Activated T-cell treated with anti-CD3 and anti-CD28 coated beads, Interleukin-2, amount 50 U/mL, for 48 hours (primary cell): ENCODE data around the gene SLC22A5.
"Not testable (repeated sequence)": the region's sequence is repeated elsewhere in the genome, so short reads cannot be mapped to it uniquely, and the experiment has no call there.

ENCODE experiments used
- DNase-seq, 2 experiments: peaks; one replicate each; pipeline ENCODE4 v3.0.0-alpha.2; 2020

The SLC22A5 gene

DNA sequence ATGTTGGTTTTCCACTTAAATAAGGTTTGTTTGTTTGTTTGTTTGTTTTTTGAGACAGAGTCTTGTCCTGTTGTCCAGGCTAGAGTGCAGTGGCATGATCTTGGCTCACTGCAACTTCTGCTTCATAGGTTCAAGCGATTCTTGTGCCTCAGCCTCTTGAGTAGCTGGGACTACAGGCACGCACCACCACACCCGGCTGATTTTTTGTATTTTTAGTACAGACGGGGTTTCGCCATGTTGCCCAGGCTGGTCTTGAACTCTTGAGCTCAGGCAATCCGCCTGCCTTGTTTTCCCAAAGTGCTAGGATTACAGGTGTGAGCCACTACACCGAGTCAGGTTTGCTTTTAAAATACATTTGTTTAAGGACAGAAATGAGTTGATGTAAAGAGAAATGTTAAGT, 46.0 kb downstream of the SLC22A5 start:
- DNase-seq: not testable (repeated sequence)

DNA sequence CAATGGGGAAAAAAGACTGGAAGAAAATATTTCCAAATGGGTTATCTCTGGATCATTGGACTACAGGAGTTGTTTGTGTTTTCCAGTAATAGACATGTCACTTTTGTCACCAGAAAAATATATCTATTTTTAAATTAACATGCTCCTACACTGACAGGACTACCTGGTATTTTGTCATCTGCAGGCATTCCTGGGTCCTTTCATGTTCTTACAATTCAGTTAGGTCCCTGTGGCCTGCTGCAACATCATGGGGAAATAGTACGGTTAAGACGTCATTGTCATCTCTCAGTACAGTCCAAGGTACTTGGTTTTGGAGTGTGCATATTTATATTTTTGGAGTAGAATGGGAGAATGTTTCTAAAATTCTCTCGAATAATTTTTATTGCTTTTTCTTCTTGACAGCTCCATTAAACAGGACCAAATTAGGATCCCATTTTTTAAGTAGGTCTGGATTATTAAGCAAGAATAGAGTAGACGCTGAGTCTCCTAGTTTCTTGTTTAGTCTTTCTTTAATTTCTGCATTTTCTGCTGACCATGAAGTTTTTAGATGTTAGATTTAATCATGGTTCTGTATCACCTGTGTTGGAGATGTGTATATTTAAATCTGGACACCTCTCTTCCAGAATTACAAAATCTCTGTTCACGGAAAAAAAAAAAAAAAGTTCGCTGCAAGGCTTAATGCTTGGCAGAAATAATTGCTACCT, 46.9 kb downstream of the SLC22A5 start:
- no peak for DNase-seq

DNA sequence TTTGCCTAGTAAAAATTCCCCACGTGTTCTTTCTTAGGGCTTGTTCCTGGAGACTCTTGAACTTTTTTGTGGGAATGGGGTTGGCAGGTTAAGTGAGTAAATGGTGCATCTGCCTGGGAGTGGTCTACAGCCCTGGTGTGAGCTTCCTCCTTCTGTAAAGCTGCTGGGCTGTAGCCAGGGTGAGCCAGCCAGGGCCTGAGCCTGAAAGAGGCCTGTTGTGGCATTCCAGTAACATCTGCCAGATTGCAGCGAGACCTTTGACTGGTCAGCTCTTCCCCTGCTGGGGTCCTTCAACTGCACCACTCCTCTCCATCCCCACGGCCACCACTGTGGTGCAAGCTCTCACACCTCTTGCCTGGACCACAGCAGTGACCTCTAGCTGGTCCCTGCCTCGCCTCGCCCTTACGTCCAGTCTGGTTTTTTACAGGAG, 47.5 kb downstream of the SLC22A5 start:
- no peak for DNase-seq

DNA sequence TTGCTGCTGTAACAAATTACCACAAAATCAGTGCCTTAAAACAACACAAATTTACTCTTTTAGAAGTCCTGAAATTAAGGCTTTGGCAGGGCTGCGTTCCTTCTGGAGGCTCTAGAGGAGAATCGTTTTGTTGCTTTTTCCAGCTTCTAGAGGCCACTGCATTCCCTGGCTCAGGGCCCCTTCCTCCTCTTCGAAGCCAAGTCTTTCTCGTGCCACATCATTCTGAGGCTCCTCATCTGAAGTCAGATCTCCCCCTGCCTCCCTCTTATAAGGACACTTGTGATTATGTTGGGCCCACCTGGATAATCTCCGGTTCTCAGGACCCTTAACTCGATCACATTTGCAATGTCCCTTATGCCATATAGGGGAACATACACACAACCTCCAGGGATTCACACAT, 48.0 kb downstream of the SLC22A5 start:
- no peak for DNase-seq

DNA sequence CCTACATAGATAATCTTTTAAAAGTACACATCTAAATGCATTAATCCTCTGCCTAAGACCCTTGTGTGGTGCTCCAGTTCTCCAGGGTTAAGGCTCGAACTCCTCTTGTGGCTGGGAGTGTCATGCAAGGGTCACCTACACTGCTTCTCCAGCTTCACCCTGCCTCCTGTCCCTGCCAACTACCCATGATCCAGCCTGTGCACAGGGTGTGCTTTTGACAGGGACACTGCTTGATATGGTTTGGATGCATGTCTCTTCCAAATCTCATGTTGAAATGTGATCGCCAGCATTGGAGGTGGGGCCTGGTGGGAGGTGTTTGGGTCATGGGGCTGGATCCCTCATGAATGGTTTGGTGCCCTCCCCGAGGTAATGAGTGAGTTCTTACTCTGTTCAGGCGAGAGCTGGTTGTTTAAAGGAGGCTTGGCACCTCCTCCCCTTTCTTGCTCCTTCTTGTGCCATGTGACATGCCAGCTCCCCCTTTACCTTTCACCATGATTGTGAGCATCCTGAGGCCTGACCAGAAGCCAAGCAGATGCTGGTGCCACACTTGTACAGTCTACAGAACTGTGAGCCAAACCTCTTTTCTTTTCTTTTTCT, 48.5 kb downstream of the SLC22A5 start:
- peak in 1 of 2 experiments; percentile 18 for DNase-seq

DNA sequence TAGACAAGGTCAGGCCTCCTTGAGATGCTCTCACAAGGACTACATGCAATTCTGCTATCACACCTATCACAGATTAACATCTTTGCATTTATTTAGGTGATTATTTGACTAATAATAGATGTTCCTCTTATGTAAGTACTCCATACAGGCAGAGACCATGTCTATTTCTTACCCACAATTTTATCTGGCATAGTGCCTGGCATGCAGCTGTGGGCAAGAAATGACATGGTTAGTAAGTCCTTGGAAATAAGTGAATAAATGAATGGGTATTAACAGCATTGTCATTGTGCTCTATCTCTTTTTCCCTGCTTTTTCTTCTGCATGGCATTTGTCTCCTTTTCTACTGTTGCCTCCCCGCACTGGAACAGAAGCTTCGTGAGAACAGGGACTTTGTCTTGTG, 49.4 kb downstream of the SLC22A5 start:
- no peak for DNase-seq

DNA sequence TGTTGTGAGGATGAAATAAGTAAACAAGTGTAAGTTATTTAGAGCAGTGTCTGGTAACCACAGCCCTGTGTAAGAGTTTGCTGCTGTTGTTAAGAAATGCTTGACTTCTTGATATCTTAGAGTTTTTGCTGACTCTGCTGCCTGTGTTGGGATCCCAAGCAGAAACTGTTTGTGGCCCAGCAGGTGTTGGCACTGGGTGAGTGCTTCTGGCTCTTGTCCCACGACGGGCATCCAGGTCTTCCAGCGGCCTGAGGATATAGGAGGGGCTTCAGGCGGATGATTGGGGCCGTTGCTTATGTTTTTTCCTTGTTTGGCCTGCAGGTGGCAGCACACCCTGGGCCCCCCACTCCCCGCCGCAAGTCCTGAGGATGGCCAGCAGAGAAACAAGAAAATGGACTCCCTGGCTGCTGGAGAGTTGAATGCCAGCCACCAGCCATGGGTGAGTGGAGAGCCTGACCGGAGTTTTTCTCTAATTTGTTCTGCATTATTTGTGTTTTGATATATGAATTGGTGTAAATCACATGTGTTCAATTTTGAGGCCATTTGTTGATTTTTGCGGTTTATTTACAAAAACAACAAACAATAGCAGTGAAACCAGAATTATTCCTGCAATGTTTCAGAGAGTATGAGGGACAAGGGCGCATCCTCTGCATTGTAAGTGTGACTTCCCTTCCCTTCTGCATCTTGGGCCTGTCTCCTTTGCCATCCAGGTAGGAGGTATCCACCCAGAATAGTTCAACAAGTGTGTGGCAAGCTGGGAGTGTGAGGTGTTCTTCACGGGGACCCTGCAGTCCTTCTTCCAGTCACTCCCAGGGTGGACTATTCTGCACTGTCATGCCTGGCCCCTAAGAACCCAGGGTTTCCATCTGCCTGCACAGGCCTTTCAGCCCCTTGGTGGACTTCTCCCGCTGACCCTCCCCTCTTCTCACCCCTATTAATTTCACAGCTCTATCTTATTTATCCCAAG, 50.3 kb downstream of the SLC22A5 start:
- DNase-seq: peak; percentile 80 to 81

DNA sequence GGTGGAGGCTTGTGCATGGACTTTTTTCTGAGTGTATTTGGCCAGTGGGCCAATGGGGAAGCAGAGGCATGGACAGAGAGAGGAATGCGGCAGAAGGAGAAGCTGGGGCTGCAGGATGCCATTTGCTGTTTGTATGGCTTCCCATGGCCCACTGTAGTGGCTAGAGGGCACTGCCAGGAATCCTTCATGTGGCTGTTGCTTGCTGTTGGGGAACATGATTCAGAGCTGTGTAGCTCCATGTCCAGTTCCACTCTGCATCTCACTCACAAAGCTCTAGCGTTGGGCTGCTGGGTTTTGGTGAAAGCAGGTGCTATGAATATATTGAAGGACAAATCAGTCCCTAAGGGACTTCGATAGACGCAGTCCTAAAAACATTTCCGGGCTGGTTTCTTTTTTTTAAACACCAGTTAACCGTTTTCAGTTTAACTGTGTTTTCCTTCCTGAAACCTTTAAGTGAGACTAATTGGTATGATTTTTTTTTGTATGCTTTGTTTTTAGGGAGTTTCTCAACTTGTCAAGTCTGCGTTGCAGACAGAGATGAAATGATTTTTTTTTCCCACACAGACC, 51.3 kb downstream of the SLC22A5 start:
- DNase-seq: peak in 1 of 2 experiments; percentile 49

DNA sequence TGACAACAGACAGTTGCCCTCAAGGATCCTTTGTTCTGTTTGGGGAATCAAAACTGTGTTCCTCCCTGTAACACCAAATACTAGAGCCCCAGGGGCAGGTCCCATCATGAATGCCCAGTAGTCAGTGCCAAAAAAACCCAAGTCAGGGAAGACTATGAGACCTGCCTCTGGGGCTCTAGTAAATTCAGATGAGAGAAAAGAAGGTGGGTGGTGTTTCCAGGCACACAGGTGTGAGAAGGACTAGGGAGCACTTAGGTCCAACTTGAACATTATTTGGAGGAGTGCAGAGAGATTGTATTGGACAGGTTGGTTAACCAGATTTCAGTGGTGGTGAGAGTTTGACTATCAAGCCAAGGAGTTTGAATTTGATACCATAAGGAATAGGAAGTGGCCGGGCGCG, 52.0 kb downstream of the SLC22A5 start:
- DNase-seq: no peak

DNA sequence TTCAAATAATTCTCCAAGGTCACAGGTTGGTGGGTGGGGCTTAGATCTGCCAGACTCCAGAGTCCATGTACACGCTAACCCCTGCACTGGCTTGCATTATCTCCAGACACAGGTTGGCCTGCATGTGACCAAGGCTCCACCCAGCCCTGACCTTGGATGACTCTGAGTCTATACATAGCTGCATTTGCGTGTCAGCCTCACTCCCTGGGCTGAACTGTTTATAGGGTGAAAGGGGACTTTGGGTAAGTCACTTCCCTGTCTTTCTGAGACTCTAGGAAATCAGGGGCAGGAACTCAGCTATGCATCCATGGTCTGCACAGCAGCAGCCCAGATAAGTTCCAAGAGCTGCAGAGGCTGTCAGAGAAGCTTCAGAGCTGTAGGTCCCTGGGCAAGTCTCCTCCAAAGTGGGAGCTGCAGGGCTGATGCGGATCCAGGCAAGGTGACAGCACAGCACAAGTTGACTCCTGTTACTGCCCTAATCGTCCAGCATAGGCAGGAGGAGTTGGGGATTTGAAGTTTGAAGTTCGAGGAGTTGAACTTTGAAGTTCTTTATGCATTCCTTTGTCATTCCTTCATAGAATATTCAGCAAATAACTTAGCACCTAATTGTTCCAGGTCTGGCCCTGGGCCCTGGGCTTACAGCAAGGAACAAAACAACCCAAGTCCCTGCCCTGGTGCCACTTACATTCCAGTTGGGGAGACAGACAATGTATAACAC, 53.4 kb downstream of the SLC22A5 start:
- peak in 1 of 2 experiments; percentile 39 for DNase-seq

DNA sequence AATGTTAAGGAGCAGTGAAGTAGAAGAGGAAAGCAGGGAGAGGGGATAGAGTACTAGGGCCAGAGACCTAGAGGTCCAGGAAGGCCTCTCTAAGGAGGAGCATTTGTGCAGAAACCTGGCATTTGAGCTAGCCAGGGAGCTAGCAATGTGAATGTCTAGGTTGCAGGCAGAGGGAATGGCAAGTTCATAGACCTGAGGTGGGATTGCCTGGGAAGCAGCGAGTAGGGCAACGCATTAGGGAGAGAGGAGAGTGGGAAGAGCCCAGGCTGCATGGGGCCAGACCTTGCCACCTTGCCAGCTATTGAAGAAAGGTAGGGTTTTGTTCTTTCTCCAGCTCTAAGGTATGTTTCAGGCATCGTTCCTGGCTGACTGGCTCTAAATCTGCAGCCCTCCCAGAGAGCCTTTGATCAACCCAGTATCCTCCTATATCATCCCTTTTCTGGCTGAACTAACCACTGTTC, 54.0 kb downstream of the SLC22A5 start:
- peak in 1 of 2 experiments; percentile 15 for DNase-seq

DNA sequence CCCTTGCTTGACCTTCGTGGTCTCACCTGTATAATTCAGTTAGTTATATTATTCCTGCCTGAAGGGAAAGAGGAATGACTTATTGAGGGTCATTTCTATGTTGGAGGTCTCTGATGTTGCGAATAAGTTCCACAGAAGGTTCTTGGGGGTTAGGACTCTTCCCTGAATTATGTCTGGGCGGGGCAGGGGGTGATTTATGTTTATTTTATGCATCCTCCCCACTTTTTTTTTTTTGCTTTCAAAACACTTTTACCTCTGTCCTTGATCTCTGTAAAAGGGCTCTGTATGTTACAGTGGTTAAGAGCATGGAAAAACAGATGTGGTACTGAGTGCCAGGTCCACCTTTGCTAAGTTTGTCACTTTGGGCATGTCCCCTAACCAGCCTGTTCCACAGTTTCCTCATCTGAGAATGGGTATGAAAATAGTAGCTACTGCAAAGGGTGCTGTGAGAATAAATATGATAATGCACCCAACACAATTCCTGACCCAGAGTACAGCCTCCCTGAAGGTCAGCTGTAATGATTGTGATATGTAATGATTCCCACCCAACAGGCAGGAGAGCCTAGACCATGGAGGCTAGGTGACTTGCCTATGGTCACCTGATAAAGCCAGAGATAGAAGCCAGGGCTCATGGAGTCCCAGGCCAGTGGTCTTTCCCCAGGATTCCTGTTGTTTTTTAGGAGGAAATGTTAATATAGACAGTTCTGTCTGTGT, 54.8 kb downstream of the SLC22A5 start:
- peak in 1 of 2 experiments; percentile 17 for DNase-seq

DNA sequence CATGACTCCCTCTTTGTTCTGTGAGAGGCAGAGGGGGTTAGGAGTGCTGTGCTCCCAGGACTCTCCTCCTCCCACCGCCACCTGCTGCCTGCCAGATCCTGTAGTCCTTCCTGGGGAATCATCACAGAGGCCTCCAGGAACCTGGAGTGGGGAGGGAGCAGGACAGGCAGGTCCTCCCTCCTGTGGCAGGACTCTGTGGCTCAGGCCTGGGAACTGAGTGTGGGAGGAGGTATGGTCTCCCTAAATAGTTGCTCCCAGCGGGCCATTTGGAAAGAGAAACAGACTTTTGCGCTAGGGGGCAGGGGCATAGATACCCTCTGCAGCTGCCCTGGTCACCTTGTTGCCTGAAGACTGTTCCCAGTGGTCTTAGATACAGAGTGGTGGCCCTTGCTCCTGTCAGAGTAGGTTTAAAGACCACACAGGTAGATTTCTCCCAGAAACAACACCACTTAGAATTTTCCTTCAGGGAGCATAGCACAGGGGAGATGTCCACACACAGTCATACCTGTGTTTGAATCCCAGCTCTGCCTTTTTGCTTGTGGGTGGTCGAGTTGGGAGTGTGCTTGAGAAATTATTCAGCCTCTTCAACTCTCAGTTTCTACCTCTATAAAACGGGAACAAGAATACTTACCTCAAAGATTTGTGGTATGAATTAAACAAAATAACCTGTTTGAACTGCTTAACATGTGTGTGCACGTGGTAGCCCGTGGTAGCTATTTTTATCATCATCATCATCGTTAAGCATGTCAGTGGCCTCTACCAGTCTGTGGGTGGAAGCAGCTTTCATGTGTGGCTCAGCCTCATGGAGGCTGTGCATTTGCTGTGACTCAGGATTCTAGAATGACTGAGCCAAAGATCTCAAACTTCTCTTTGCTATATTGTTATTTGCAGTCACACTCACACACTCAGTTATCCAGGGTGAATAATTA, 55.8 kb downstream of the SLC22A5 start:
- DNase-seq: peak; percentile 72 to 78

DNA sequence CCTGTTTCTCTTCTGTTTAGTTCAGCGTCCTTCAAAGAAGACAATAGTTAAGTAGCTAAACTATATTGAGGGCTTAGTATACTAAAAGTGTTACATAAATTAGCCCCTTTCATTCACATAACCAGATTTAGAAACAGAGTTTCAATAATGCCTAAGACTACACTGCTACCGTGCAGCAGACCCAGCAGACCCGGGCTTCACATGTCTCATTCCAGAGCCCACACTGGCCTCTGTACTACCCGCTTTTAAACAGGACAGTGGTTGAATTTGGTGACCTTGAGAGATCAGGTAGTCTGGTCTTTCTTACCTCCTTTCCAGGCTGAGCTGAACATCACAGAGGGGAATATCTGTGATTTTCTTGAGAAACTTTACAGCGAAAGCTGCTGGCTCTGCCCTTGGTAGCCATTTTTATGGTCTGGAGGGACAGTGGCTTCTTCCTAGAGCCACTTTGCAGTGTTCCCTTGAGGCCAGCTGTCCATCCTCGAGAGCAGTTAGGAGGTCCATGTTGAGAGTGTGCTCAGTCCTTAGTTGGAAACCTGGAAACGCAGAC, 56.5 kb downstream of the SLC22A5 start:
- no peak for DNase-seq

DNA sequence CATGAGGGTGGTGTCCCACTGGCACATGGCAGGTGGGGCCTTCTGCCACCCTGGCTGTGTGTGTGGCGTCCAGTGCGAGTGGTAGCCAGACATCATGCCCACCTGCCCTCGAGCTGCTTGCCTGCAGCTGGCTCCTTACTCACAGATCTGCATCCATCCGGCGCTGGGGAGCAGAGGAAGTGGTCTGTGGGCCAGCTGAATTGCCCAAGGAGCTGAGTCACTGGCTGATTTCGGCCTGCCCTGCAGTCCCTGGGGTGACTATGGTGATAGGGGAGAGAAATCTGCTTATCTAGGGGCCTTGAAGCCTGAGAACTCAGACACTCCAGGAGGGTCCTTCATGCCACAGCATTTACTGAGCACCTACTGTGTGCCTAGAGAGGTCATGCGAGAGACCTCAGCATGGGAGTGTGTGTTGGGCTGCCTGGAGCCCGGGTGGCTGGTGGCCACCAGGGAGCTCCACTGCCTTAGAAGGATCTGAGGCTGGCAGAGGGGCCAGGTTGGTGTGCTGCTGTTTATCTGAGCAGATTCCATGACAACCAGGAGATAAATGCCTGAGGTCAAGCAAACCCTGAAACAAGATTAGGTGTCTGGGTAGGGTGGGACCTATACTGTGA, 57.1 kb downstream of the SLC22A5 start:
- DNase-seq: peak; percentile 85 to 87

DNA sequence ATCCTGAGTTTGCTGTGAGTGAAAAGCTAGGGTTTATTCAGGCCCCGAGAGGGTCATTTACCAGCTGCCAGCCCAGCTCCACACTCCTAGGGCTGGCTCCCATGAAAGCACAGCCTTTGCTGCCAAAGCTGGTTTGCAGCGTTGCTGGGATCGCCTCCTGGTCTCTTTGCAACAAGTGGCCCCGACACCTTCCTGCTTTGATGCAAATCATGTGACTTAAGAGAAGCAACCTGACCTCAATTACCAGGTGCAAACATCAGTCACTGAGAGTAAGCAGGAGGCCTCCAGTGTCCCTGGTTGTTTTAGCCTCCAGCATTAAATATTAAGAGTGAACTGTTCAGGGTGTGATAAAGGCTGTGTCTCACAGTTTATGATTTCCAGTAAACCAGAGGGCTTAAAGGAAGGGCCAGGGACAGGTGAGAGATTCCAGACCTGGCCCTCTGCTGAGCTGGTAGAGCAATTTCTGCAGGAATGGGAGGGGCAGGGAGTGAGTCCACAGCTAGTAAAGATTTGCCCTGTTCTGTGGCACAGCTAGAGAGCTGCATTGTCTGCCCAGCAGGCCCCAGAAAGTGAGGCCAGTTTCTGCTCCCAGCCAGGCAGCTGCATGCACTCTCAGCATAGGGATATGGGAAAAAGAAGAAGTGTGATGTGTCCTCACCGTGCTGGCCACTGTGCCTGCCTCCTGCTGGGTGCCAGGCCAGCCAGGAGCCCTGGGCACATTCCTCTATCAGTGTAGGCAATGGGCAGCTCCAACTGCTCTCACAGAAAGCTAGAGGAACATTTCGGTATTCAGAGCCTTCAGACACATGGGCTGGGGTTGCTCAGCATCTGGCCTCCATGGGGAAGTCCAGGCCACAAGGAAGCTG, 58.0 kb downstream of the SLC22A5 start:
- DNase-seq: peak; percentile 70

DNA sequence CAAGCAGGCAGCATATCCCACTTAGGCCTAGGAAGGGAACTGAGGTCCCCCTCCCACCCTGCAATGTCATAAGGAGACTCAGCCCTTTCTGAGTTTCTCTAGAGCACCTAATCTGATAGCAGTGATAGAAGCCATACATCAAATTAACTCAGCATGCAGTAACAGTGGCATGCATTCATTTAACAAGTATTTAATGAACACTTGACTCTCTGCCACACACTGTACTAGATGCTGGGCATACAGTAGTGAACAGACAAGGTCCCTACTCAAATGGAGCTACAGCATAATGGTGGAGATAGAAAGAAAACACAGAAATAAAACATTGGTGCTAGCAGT, 58.6 kb downstream of the SLC22A5 start:
- no peak for DNase-seq
